ENCODE measurements around the gene TMEM37. TPM values are rescaled to one million over a fixed set of nuclear protein-coding genes. Genes with fewer than 3 reads are reported as not detected.

TMEM37 gene
- total and polyA plus RNA-seq, 8 donors = 15.3 to 31.2 (median 28.0) TPM

- ATAC-seq = no peak
- H3K27ac ChIP-seq = no peak overlapping the region
- no peaks in the 10 kb centered on the region for H3K9me3 ChIP-seq
- H3K27me3 ChIP-seq = no peaks in the 10 kb centered on the region
- no peak overlapping the region for H3K4me3 ChIP-seq
- H3K36me3 ChIP-seq = no peaks in the 10 kb centered on the region
- no peaks in the 10 kb centered on the region for H3K4me1 ChIP-seq
- no peak for DNase-seq
- no peak for TF ChIP-seq CTCF (IDR thresholded peaks at IDR 0.05)
- intact Hi-C loops (cut with DNase I) = no loop called here
Observed at GRCh38 chr2:119417908-119418307, 13.7 kb upstream of the TMEM37 start.

- no peaks in the 10 kb centered on the region for H3K27me3 ChIP-seq
- no peak for ATAC-seq
- H3K9me3 ChIP-seq = no peaks in the 10 kb centered on the region
- no peaks in the 10 kb centered on the region for H3K4me1 ChIP-seq
- H3K36me3 ChIP-seq = no peaks in the 10 kb centered on the region
- no peak overlapping the region for H3K4me3 ChIP-seq
- no peak for TF ChIP-seq CTCF (IDR thresholded peaks at IDR 0.05)
- intact Hi-C loops (cut with DNase I) = no loop called here
- no peak overlapping the region for H3K27ac ChIP-seq
- no peak for DNase-seq
Observed at GRCh38 chr2:119419065-119419464, 12.6 kb upstream of the TMEM37 start.

DNA sequence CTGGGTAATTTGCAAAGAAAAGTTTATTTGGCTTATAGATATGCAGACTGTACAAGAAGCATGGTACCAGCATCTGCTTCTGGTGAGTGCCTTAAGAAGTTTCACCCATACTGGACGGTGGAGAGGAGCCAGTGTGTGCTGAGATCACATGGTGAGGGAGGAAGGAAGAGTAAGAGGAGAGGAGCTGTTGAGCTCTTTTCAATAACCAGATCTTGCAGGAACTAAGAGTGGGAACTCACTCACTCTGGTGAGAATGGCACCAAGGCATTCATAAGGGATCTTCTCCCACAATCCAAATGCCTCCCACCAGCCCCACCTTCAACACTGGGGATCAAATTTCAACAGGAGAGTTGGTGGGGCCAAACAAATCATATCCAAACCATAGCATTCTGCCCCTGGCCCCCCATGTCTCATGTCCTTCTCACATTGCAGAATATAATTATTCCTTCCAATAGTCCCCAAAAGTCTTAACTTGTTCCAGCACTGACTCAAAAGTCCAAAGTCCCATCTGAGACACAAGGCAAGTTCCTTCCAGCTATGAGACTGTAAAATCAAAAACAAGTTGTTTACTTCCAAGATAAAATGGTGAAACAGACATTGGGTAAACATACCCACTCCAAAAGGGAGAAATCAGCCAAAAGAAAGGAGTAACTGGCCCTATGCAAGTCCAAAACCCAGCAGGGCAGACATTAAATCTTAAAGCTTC lies 11.7 kb upstream of the TMEM37 start:
- Histone ChIP-seq H3K27ac (no peak overlapping the region), H3K4me1 (no peaks in the 10 kb centered on the region)

GRCh38 chr2:119421304-119421703 lies 10.3 kb upstream of the TMEM37 start:
- intact Hi-C loops (cut with DNase I) = no loop called here
- no peaks in the 10 kb centered on the region for H3K9me3 ChIP-seq
- ATAC-seq = no peak

More for the DNA sequence above, 11.7 kb upstream of the TMEM37 start:
- ATAC-seq (no peak), DNase-seq (no peak)
- Histone ChIP-seq H3K9me3 (no peaks in the 10 kb centered on the region), H3K4me3 (no peak overlapping the region), H3K36me3 (no peaks in the 10 kb centered on the region), H3K27me3 (no peaks in the 10 kb centered on the region)
- intact Hi-C loops (cut with DNase I) = no loop called here
- no peak for TF ChIP-seq CTCF (IDR thresholded peaks at IDR 0.05)

DNA sequence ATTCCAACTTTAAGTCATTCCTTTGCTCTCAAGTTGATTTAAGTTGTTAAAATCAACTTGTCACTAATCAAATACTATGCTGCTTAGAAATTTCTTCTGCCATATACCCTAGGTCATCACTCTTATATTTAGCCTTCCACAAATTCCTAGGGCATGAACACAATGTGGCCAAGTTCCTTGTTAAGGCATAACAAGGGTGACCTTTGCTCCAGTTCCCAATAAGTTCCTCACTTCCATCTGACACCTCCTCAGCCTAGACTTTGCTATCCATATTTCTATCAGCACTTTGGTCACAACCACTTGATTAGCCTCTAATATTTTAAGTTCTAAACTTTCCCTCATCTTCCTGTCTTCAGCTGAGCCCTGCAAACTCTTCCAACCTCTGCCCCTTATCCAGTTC lies 9.9 kb upstream of the TMEM37 start:
- no peaks in the 10 kb centered on the region for H3K36me3 ChIP-seq
- H3K4me1 ChIP-seq = peaks cover 8 to 10% of the 10 kb centered on the region in 2 donors
- H3K27me3 ChIP-seq = peaks cover 0 to 4% of the 10 kb centered on the region in 2 donors
- no peak overlapping the region for H3K4me3 ChIP-seq
- intact Hi-C loops (cut with DNase I) = no loop called here
- H3K9me3 ChIP-seq = no peaks in the 10 kb centered on the region
- DNase-seq (no peak), ATAC-seq (no peak)
- H3K27ac ChIP-seq = no peak overlapping the region
- TF ChIP-seq CTCF (IDR thresholded peaks at IDR 0.05) = no peak

More at GRCh38 chr2:119421304-119421703, 10.3 kb upstream of the TMEM37 start:
- Histone ChIP-seq H3K27me3 (no peaks in the 10 kb centered on the region), H3K27ac (no peak overlapping the region), H3K4me3 (no peak overlapping the region), H3K4me1 (peaks cover 3 to 6% of the 10 kb centered on the region in 2 donors), H3K36me3 (no peaks in the 10 kb centered on the region)
- no peak for DNase-seq
- TF ChIP-seq CTCF (IDR thresholded peaks at IDR 0.05) = no peak
